Measurements from ENCODE around the gene WFDC1.
A peak's percentile ranks its signal among the peaks of the same experiment; 100 is the strongest.

Gene WFDC1, protein sequence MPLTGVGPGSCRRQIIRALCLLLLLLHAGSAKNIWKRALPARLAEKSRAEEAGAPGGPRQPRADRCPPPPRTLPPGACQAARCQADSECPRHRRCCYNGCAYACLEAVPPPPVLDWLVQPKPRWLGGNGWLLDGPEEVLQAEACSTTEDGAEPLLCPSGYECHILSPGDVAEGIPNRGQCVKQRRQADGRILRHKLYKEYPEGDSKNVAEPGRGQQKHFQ

DNA sequence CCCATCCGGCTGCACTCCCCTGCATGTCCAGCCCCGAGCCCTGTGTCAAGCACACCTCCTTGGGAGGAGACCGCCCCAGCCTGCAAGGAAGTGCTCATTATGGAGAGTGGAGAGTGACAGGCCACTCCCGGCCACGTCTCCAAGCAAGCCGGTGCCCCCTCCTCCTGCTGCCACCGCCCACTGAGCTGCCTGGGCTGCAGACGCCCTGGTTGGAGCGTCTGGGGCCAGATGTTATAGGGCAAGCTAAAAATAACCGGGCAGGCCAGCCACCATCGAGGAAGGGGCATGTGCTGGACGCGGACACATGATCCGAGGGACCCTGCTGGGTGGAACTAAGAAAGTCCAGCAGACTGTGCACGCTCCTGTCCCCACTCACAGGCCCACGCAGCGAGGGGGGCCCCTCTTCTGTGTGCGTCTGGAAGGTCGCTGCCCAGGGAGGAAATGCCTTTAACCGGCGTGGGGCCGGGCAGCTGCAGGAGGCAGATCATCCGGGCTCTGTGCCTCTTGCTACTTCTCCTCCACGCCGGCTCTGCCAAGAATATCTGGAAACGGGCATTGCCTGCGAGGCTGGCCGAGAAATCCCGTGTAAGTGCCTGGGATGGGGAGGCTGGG lies at the start of gene WFDC1:
Gene WFDC1, plus strand, starts transcription at position 348 of the 612 bp plus-strand sequence. Its CDS starts 94 bp downstream, at position 442.
- DNase-seq, result no peak

DNA sequence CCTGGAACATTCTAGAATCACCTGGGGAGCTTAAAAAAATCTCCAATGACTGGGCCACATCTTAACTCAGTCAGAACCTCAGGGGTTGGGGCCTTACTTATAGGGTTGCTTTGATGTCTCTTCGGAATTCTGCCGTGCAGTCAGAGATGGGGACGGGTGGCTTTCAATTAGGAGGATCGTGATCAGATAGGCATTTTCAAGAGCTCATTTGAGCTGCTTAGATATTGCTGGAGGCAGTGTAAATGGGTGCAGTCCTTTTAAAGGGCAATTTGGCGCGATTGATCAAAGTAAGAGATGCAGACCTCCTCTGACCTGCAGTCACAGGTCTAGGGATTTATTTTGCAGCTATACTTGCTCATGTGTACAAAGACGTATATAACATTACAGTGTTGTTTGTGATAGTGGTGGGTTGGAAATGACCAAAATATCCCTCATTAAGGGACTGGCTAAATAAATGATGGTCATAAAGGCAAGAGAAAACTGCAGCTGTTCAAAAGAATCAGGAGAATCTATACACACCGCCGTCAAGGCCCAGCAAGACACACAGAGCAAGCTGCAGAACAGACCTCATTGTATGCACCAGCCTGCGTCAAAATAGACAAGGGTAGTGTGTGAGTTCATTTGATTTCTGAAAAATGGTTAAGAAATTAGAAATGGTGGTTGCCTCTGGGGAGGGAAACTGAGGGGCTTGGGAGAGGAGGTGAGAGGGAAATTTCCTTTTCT lies 48.6 kb upstream of the WFDC1 start:
- DNase-seq, result no peak

DNA sequence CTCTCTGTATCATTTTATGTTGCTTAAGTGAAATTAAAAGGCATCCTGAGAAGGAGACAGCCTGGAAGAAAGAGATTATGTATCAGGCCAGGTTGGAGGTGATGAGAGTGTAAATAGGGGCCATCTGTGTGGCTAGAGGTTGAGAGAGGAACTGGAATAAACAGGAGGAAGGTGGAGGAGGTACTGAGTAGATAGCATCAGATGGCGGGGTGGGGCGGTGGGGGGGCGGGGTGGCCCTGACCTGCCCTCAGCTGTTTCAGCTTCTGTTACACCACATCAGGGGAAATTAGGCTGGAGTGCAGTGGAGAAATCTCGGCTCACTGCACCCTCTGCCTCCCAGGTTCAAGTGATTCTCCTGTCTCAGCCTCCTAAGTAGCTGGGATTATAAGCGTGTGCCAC lies 48.0 kb upstream of the WFDC1 start:
- no peak for DNase-seq

DNA sequence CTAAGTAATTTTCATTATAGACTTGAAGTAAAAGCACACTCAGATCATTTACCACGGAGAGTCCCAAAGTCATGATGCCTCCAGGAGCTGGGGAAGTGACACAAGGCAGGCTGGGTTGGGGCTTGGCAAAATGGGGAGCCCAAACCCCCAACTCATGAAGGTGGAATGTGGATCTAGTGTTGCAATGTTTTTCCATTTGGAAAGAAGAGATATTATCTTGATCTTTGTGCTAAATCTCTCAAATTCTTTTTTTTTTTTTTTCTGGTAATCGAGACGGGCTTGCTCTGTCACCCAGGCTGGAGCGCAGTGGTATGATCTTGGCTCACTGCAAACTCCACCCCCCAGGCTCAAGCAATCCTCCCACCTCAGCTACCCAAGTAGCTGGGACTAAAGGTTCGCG lies 47.3 kb upstream of the WFDC1 start:
- DNase-seq, result no peak

DNA sequence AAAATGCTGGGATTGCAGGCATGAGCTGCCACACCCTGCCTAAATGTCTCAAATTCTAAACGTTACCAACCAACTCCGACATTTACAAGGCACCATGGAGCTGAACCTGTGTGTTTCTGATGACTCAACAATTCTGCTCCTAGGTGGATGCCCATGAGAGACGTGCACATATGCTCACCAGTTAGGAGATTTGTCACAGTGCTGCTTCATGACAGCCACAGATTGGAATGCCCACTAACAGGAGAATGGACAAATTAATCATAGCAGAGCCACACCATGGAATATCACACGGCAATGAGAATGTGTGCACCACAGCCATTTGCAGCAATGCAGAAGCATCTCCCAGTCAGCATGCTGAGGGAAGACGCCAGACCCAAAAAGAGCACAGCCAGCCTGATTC lies 46.8 kb upstream of the WFDC1 start:
- no peak for DNase-seq

DNA sequence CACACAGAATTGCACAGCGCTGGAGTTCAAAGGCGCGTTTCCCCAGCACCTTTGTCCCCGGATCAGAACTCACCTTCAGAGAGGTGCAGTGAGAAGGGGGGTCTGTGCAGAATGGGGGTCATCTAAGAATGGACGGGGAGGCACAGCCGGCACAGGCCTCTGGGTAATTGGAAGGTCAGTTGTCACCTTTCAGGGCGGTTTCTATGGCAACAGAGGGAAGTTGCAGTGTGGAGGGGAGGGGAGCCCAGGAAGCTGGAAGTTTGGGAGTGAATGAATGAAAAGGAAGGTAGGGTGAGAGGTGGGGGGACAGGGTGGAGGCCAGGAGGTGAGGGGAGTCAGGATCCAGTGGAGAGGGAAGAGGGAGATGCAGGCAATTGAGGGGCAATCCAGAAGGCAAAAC lies 42.5 kb upstream of the WFDC1 start:
- no peak for DNase-seq

DNA sequence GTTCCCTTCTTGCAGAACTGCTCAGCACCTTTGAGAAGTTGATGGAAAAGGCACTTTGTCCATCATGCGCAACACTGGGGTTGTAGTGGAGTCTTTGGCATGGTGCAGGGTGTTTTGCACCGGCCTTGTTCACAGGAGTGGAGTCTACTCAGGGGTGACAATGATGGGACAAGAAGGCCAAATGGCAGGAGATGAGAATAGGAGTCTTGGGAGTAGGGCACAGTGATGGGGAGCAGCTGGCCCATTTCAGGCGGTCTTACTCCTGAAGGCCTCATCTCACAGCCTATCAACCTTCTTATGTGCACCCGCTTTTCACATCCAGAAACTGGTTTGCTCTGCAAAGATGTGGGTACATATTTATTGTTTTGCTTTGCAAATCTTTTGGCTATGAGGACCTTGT lies 41.5 kb upstream of the WFDC1 start:
- DNase-seq, result no peak

DNA sequence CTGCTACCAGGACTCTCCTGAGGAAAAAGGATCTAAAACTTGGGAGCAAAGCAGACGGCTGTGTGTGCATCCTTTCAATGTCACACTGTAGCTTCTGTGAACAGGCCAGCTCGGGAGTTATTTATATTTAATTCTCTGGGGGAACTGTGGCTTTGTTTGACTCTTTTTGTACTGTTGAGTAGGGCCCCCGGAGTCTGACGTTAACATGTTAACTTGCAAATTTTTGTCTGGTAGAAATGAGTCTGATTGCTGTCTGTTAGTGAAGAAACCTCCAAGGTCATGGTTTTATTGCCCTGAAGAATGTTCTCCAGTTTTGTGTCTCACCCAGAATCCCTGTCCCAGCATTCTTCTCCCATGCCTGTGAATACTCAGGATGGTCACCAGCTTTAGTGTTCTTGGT lies 40.6 kb upstream of the WFDC1 start:
- DNase-seq, result no peak

DNA sequence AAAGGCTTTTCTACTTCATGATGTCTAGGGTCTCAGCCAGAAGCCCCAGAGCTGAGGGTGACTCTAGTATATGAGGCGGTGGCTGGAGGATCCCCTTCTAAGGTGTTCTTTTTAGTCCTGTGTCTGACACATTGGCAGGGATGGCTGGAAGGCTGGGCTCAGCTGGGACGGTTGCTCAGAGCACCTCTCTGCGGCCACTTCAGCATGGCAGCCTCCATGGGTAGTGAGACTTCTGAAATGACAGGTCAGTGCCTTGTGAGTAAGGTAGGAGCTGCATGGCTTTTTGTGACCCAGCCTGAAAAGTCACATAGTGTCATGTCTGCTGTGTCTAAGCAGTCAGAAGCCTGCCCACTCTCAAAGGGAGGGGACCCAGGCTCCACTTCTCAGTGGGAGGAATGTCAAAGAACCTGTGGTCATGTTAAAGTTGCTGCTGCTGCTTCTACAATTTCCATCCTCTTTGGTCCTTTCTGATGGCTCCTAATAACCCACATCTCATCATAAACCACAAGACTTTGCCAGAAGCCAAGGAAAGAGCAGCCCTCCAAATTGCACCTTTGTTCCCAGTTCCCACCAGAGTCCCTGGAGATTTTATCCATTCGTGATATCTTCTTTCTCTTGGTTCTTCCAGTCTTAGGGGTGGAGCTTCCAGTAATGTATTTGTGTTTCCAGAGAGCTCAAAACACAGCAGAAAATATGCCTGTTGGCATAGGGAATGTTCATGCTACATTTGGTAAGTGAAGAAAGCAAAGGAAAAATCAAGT lies 39.4 kb upstream of the WFDC1 start:
- DNase-seq, result no peak

DNA sequence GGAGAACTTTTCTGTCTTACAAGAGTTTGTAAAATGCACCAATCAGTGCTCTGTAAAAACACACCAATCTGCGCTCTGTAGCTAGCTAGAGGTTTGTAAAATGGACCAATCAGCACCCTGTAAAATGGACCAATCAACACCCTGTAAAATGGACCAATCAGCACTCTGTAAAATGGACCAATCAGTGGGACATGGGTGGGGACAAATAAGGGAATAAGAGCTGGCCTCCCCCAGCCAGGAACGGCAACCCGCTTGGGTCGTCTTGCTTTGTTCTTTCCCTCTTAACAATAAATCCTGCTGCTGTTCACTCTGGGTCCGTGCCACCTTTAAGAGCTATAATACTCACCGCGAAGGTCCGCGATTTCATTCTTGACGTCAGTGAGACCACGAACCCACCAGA lies 36.4 kb upstream of the WFDC1 start:
- DNase-seq, result no peak

DNA sequence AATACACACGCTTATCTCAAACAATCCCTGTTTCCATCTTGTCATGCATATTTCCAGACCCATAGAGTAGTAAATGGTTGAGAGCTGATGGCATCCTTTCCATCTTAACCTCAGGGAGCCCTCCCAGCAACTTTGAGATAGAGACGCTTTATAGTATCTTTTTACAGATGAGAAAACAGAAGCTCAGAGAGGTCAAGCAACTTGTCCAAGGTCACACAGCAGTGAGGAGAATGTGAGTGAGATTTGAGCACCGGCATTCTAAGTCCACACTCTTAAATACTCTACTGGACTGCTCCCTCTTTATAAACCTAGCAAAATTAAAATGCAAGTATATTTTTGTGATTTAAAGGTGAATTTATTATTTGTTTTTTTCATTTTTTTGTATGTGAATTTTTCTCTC lies 35.0 kb upstream of the WFDC1 start:
- no peak for DNase-seq

DNA sequence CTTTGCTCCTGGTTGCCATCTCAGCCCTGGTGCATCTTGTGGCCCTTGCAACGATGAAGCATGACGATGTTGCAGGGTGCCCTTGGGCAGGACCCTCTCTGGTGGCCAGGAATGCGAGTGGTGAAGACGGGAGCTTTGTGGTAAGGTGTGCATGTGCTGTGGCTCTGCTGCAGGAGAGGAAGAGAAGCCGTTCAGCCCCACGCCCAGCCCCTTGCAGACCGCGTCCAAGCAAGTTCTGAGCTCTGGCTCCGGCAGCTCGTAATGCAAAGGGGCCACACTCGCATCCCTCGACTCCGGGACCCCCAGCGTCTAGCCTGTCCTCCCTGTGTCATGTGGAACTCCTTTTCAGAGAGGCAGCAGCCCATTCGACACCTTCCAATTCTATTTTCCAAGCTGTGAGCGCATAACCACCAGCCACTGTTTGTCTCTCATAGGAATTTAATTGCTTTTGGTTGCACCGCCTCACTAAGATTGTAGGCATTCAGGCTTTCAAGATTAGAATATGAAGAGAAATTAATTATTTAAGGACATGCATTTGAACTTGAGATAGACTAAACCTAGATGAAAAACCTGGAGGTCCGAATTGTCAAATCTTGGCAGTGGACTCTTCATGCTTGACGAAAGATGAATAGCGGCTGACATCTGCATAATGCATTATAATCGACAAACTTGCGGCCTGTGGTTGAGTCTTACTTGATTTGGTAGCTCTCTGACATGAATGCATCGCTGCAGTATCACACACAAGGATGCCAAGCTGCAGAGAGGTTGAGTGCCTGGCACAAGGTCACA lies 33.7 kb upstream of the WFDC1 start:
- no peak for DNase-seq

DNA sequence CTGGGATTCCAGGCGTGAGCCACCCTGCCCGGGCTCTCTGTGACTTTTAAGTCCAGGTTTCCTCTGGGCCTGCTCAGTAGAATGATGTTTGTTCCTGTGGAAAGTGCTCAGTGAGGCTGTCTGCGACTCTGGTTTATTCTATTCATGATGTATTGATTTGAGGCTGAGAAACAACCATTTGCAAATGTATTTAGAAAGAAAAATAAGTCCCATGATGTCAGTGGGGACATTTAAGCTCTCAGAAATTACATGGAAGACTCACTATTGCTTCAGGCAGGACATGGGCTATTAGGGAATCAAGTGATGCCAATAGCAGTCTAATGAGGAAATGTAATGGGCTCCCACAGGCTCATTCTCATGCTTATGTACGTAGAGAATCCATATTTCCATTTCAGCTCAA lies 32.6 kb upstream of the WFDC1 start:
- DNase-seq, result no peak

DNA sequence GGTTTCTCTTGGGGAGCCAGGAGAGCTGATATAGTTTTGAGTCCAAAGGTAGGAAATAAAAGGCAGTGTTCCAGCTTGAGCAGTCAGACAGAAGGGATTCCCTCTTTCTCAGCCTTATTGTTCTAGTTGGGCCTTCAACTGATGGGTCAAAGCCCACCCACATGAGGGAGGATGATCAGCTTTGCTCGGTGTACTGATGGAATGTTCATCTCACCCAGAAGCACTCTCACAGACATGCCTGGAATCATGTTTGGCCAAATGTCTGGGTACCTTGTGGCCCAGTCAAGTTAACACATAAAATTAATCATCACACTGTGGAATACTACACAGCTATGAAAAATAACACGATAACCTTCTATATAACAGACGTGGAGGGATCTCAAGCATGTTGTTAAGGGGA lies 31.7 kb upstream of the WFDC1 start:
- no peak for DNase-seq

DNA sequence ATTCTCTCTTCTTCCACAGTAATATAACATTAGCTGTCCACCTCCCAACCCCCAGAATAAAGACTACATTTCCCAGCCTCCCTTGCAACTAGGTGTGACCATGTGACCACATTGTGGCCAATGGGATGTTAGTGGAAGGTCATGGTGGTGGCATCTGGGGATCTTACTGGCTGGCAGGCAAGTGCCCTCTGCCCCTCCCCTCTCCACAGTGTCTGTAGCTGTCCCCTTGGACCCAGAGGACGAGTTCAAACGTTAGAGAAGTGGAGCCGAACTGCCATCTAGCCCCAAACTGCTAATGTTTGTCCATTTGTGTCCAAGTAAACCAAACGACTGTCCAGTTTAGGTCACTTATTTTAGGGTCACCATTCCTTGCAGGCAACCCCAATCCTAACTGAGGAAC lies 28.2 kb upstream of the WFDC1 start:
- peak; percentile 20 to 44 for DNase-seq

DNA sequence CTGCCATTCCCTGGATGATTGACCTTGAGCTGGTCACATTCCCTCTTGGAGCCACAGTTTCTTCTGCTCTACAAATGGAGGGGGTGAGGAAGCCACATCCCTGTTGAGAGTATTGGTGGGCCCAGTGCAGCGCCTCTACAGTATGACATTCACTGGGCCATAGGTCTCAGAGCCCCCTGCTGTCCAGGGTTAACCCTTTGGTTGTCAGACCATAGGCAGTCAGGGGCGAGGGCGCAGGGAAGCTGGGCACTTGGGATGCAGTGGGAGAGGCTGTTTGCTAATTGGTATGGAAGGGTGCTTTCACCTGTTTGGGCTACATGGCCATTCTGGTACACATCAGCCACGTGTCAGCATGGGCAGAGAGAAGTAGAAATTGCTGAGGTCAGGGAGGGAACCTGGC lies 27.3 kb upstream of the WFDC1 start:
- DNase-seq, result no peak

DNA sequence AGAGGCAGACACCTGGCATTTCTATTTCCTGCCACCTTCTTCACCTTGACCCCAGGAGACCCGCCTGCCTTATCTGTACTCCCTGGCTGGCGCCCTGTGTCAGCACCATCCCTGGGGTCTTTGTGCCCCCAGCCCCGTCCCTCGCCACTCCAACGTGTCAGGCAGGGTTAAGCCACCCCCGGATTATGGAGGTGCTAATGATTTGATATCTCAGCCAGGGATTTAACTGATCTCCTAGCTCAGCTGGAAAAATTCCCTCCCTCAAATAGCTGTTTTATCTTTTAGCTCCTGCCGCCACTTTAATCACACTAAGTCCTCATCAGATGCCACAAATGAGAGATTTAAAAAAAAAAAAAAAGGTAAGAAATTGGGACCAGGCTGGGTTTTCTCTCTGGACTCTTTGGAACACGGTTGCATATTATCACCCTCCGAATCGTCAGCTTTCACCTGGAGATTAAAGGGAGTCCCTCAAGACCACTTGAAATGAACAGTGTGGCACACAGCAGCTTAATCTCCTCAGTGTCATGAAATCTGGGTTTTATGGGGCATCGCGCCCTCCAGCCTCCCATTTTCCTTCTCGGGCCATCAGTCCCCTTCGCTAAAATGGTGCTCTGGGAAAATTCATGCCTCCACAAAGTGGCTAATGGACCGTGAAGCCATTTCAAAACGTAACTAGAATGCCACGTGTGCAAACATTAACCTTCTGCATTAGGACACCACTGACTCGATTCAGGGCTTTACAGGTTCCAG lies 26.2 kb upstream of the WFDC1 start:
- no peak for DNase-seq

DNA sequence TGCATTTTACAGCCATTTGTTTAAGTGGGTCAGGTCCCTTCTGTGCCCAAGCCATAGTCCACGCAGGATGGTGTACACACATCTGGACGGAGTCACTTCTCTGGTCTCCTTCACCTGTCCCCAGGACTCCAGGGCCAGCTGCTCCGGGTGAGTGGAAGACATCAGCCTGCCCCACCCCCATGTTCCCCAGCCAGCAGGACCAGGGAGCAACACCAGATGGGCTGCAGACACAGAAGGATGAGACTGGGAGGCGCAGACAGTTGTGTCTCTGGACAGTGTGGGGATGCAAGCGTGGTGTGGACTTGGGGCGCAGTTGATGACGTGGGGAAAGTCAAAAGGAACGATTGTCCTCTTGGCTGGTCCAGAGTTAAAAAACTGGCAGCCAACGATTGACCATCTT lies 24.6 kb upstream of the WFDC1 start:
- no peak for DNase-seq

DNA sequence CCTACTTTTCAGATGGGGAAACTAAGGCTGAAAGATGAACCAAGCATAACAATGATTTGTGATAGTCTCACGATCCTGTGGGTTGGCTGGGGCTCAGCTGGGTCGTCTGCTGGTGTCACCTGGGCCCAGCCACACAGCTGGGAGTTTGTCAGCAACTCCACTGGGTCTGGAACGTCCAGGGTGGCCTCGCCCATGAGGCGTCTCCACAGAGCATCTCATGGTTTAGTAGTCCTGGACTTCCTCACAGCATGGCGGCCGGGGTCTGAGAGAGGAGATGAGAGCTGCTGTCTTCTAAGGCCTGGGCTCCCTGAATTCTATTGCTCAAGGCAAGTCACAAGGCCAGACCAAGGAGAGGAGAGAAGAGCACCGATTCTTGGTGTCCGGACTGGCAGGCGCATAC lies 24.1 kb upstream of the WFDC1 start:
- DNase-seq, result no peak

DNA sequence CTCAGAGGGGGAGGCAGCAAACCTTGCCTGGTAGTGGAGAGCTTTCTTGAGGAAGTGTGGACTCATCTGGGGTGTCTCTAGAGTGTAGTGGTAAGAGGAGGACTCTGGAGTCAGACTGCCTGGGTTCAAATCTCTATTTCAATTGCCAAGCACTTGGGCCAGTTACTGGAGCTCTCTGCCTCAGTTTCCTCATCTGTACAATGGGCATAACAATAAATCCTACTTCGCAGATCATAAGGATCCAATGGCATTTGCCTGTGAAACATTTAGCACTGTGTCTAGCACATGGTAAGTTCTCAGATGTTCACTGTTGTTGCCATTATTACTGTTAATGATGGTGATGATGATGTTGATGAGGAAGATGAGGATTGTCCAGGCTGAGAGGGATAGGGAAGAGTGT lies 23.6 kb upstream of the WFDC1 start:
- DNase-seq, result no peak

DNA sequence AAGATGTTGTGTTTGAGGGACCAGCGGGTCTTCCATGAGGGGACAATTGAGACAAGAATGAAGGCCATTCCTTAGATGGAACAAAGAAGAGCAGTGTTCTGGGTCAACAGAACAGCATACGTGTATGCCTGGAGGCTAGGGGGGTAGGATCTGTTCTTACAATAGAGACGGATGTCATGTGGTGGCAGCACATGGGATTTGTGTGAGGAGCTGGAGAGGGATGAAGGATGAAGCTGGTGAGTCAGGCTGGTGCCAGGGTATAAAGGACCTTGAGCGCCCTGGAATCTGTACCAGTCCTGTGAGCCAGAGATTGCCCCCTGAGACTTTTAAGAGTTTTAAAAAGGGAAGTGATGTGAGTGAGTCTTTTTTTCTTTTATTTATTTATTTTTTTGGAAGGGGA lies 22.8 kb upstream of the WFDC1 start:
- DNase-seq, result no peak

DNA sequence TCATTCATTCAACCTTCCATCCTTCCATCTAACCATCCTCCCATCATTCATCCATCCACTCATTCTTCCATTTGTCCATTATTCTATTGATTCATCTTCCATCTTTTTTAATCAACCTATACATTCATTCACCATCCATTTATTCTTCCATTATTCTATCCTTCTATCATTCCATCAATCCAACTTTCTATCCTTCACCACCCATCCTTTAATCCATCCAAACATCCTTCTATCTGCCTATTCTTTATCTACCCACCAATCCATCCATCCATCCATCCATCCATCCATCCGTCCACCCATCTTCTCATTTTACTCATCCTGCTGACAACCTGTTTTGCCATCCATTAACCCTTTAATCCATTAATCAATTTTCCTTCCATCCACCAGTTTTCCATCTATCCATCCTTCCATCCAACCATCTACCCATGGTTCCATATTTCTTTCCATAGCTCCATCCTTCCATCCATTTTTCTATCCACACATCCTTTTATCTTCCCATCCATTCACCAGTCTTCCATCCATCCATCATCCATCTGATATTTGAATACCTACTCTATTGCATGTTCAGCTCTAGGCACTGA lies 21.8 kb upstream of the WFDC1 start:
- no peak for DNase-seq
